HT1080 (cell line): ENCODE results near the gene SGIP1. TPM values are rescaled to one million over a fixed set of nuclear protein-coding genes. Genes with fewer than 3 reads are reported as not detected.

Experiments used
- DNase-seq: peaks from one replicate; pipeline ENCODE4 v3.0.0-alpha.2; 2015; ENCODE audit warnings: low read depth
- total RNA-seq: library from RNA; depleted of rRNA; stranded (reverse); fragments of >200 nt; shearing (Covaris generic); gene quantifications from 2 replicates; pipeline ENCODE4 v1.2.3, GENCODE V29; 2014

SGIP1 gene
- total RNA-seq, 1 experiment from 2014 or later: 0.08 TPM

GRCh38 chr1:66676613-66677298 is 142.8 kb downstream of the SGIP1 start:
- peak; percentile 30 for DNase-seq

DNA sequence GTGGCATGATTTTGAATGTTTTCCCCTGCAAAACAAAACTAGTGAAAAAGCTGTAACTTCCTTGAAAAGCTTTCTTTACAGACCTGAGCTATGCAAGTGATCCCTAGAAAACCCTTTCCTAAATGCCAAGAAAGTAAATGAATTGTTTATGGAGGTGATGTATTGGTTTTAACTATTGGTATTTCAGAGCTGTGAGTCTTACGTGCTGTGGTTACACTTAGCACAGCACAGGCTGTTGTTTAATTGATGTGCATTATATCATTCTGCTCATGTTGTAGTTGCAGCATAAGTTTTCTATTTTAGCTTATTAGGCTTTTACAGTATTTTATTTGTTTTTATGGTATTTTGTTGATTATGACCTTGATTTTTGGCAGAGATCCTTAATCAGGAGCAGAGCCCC is 144.2 kb downstream of the SGIP1 start:
- DNase-seq: no peak

DNA sequence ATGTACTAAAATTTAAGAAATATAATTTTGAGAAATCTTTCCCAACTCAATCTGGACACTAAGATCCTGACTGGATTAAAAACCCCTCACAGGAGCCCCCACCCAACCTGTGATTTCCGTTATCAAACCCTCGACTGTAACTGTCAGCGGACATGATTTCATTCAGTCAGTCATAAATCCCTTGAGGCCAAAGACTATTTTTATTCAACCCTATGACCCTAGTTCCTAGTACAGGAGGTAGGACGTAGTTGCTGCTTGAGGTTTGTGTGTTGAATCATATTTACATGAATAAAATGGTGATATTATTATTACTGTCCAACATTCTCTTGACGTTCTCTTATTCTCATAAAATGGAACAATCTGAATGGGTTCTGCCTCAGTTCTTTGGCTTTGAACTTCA is 145.2 kb downstream of the SGIP1 start:
- no peak for DNase-seq

DNA sequence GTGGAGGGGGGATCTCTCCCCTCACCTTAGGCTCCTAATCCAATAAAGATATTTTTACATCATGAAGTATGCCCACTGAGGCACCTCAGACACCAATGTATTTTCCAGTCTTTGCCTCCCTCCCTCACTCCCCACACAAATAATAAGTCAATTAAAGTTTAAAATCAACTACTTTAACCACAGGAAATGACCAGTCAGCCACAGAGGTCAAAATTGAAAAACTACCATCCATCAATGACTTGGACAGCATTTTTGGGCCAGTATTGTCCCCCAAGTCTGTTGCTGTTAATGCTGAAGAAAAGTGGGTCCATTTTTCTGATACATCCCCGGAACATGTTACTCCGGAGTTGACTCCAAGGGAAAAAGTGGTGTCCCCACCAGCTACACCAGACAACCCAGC is 147.7 kb downstream of the SGIP1 start:
- no peak for DNase-seq

DNA sequence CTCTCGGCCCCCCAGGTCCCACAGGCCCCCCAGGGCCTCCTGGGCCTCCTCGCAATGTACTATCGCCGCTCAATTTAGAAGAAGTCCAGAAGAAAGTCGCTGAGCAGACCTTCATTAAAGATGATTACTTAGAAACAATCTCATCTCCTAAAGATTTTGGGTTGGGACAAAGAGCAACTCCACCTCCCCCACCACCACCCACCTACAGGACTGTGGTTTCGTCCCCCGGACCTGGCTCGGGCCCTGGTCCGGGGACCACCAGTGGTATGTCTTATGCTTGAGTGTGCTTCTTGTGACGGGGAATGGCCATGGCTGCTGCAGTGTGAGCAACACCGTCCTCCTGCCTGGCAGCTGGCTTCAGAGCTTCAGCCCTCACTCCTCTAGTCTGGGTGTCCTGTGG is 148.2 kb downstream of the SGIP1 start:
- DNase-seq: no peak

GRCh38 chr1:66684353-66684752 is 150.4 kb downstream of the SGIP1 start:
- DNase-seq: no peak

- no peak for DNase-seq
These were observed 151.3 kb downstream of the SGIP1 start for GRCh38 chr1:66685265-66685664.

DNA sequence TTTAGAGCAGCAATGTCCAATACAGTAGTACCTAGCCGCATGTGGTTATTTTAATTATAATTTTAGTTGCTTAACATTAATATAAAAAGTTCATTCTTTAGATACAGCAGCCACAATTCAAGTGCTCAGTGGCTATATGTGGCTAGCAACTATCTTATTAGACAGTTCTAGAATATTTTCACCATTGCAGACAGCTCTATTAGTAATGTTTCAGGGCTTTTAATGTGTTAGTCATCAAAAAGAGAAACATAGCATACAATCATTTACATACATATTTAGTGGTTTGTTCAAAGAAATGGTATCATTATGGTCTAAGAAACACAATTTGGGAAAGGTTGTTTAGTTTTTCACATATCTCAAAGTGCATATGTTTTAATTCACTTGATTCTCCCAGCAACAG is 151.7 kb downstream of the SGIP1 start:
- DNase-seq: no peak

DNA sequence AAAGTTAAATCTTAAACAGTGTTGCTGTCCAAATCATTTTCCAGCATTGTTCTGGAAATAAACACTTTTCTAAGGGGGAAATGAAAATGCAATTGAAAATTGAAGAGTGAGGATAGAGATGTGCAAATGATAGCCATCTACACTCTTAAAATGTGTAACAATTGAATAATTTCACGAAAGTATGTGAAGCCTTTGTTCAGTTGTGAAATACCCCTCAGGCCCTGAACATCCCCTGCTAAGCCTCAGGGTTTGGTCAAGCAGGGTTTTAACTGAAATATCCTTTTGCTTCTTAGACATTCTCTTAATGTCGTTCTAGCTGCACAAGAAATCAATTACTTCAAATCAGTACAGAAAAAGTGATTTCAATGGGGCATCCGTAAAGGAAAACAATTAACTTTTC is 152.5 kb downstream of the SGIP1 start:
- no peak for DNase-seq

DNA sequence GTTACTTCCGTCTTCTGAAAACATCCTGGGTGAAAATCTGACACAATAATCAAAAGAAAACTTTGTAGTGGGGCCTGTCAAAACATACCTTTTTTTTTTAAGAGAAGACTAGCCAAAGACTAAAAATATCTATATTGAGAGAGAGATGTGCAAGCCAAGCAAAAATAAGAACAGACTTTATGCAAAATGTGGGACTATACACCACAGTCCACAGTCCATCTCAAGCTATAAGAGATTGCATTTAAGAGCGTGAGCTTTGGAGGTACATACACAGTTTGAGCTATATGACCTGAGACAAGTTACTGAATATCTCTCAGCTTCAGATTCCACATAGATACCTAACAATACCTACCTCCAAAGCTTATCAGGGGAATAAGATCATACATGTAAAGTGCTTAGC is 153.4 kb downstream of the SGIP1 start:
- DNase-seq: no peak

DNA sequence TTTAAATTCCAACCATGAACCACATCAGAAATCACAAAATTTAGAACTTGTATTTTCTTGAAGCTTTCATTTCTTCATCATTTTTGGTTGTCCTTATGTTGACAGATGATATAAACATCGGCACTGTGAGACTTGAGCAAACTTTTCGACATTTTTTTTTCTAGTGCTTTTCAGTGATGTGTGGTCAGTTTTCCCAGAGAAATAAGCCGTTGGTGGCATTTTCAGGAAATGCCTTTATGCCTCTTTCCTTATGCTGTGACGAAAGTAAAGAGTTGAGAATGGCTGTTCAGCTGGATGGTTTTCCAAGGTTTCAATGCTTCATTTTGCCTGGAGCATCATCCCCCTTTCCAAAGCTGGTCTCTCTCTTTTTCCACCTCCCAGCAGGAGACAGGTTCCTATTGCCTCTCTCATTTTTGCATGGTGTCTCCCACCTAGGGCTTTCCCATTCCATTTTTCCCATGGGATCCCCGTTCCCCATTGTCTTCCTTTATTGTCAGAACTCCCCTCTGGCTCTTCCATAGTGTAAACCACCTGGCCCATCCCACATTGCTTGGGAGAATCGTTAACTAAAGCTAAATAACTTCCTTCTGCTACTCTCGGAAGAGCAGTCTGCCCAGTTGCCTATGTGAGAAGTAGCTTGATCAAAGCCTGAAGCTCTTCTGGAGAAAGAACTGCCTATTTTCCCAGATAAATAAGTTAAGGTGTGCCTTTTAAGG is 156.9 kb downstream of the SGIP1 start:
- no peak for DNase-seq

DNA sequence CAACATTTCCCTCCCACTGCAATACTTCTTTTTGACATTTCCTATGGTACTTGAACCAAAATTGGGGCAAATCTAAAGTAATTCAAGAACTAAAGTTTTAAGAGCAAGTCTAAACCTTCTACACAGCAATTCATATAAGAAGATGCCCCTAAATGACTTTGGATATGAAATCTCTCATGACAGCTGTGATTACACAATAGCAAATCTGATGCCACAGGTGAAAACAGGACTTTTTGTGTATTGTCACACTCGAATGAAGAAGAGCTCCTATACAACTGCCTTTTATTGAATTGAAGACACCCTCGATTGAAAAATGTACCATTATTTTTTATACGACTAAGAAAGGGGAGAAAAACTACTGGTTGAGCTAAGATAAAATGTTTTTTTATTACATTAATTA is 158.7 kb downstream of the SGIP1 start:
- no peak for DNase-seq

GRCh38 chr1:66693856-66694255 is 159.9 kb downstream of the SGIP1 start:
- no peak for DNase-seq

- DNase-seq: no peak
These were observed 161.2 kb downstream of the SGIP1 start for GRCh38 chr1:66695116-66695515.

GRCh38 chr1:66696771-66697170 is 162.8 kb downstream of the SGIP1 start:
- no peak for DNase-seq

- DNase-seq: no peak
These were observed 165.3 kb downstream of the SGIP1 start for GRCh38 chr1:66699213-66699612.

DNA sequence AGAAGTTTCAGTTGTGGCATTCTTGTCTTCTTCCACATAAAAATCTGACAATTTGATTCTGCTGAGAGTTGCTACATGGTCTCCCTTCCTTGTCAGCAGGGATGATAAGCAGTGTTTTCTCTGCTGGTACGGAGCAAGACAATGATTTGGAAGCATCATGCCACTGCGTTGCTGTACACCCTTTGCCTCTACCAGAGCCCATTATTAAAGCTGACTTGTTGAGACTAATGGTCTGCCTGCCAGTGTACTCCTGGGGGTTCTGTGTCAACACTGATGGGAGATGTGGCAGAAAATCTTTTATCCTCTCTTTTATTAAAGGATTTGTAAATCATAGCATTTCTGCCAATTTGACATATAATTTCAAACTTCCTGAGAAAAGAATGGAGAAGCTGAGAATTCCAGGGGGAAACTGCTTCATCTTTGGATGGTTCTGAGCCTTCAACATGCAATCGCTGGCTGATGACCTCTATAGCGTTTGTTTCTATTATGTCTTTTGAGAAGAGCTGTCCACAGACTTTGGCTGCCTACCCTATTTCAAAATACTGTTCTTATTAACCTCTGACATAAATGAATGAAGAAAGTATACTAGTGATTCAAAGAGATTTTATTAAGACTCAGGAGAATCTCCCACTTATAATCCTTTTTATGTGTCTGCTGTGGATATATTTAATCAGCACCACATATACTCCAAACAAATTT is 170.4 kb downstream of the SGIP1 start:
- DNase-seq: no peak

DNA sequence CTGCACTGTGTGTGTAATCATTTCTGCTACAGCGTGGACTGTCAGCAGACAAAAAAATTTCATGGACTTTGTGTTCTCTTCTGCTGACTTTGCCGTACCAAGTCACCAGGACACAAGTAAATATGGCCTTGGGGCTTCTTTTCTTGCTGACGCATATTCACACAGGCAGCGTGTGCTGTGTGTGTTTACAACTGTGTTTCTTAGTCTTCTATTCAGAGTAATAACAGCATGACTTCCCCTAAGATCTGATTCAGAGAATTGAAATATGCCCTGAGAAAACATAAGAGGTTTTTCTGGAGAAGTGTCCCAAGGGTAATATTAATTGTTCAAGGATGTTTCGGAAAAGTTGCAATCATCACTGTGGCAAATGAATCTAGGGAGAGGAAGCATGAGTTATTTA is 171.2 kb downstream of the SGIP1 start:
- DNase-seq: no peak

- DNase-seq: peak; percentile 45
These were observed 177.5 kb downstream of the SGIP1 start for GRCh38 chr1:66711420-66711819.

- DNase-seq: no peak
These were observed 178.9 kb downstream of the SGIP1 start for GRCh38 chr1:66712839-66713238.

DNA sequence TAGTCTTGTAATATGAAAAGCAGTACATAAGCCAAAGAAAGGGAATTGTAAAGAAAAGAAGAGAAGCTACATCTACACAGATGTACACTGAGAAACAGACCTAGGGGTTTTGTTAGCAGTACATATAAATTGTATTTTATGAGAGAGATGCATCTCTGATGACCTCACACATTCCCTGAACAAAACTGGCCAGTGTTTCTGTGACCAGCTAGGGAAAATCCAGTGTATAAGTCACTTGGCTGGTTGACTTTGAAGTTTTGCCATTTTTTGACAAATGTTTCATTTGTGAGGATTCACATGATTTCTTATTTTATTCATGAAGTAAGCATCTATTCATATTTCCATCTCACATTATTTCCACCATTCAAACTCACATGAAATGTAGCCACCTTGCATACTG is 190.0 kb downstream of the SGIP1 start:
- DNase-seq: no peak

GRCh38 chr1:66725885-66726665 is 192.1 kb downstream of the SGIP1 start:
- DNase-seq: peak; percentile 58
